OCI-LY3 (cell line): ENCODE results near the gene DOCK7.

ENCODE experiments used
- H2AFZ ChIP-seq: fragments of 200-600, 300-600 bp; shearing (Covaris generic); 2 replicates; pipeline ENCODE4 v1.6.0; 2014; ENCODE audit warnings: antibody characterized with exemption, low read depth, low read length
- H3K27ac ChIP-seq: fragments of 200-600, 300-600 bp; sonication (generic); 2 replicates; pipeline ENCODE4 v1.5.1; 2014; ENCODE audit warnings: mild to moderate bottlenecking, low read length, moderate library complexity, mixed read lengths
- H3K27me3 ChIP-seq: fragments of 200-600, 300-600 bp; sonication (generic); 2 replicates; pipeline ENCODE4 v1.6.1; 2014; ENCODE audit warnings: low read depth, low read length, mixed read lengths
- H3K36me3 ChIP-seq: fragments of 200-600, 300-600 bp; sonication (generic); replicated peaks from 2 replicates; pipeline ENCODE3; 2014; ENCODE audit warnings: low read depth, low read length, mixed read lengths
- H3K4me1 ChIP-seq: fragments of 300-600, 200-600 bp; sonication (generic); 2 replicates; pipeline ENCODE4 v1.6.1; 2014; ENCODE audit warnings: low read length, mixed read lengths
- H3K4me2 ChIP-seq: fragments of 200-600, 300-600 bp; sonication (generic); 2 replicates; pipeline ENCODE4 v1.6.1; 2014; ENCODE audit warnings: low read length, mixed read lengths
- H3K4me3 ChIP-seq: fragments of 300-600, 200-600 bp; sonication (generic); 2 replicates; pipeline ENCODE4 v1.5.1; 2014; ENCODE audit warnings: antibody characterized with exemption, mild to moderate bottlenecking, low read length, moderate library complexity
- H3K79me2 ChIP-seq: fragments of 300-600, 200-600 bp; shearing (Covaris generic); 2 replicates; pipeline ENCODE4 v1.6.1; 2014; ENCODE audit warnings: mild to moderate bottlenecking, low read length, mixed read lengths
- H3K9ac ChIP-seq: fragments of 300-600, 200-600 bp; shearing (Covaris generic); 2 replicates; pipeline ENCODE4 v1.6.0; 2014; ENCODE audit warnings: mild to moderate bottlenecking, low read length, moderate library complexity
- H3K9me3 ChIP-seq: fragments of 200-600, 300-600 bp; shearing (Covaris generic); 2 replicates; pipeline ENCODE4 v1.6.1; 2014; ENCODE audit warnings: low read length, mixed read lengths; ENCODE audit not compliant: insufficient read depth
- H4K20me1 ChIP-seq: fragments of 200-600, 300-600 bp; sonication (generic); 2 replicates; pipeline ENCODE4 v1.6.1; 2016; ENCODE audit warnings: low read length, mixed read lengths; ENCODE audit not compliant: insufficient read depth
- CTCF ChIP-seq: fragments of 200-600, 300-600 bp; sonication (generic); IDR thresholded peaks from 2 replicates; pipeline ENCODE4 v1.5.1; 2014; ENCODE audit warnings: antibody characterized with exemption, low read length, low read depth
- EZH2phosphoT487 ChIP-seq: fragments of 200-600 bp; shearing (Covaris generic); IDR thresholded peaks from 2 replicates; pipeline ENCODE4 v1.6.1; 2018; ENCODE audit warnings: antibody characterized with exemption, mixed run types, low read depth

The DOCK7 gene

DNA sequence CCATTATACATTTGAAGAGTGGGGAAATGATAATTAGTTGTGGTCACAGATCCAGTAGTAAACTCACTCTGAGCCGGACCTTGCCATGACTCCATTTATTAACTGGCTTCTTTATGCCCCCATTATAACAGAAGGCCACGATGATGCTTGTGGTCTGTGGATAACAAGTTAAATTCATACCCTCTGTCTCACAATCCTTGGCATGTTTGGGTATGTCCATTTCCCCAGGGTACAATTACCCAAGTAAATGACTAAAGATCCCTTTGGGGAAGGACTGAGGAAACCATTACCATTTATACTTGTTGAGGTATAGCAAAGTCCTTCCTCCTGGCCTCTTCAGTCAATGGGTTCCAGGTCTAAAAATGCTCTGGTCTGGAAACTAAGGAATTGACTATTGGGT is 258.6 kb downstream of the DOCK7 start:
- no peaks in the 10 kb centered on the region for H3K9me3 ChIP-seq
- H3K4me1 ChIP-seq = peaks cover 3% of the 10 kb centered on the region; the same call in 1 of the 2 replicates
- no peak overlapping the region for H2AFZ ChIP-seq
- no peak overlapping the region for H3K4me2 ChIP-seq
- H3K27ac ChIP-seq = no peak overlapping the region
- no peaks in the 10 kb centered on the region for H3K27me3 ChIP-seq
- no peak overlapping the region for H3K9ac ChIP-seq
- no peaks in the 10 kb centered on the region for H3K79me2 ChIP-seq
- no peak overlapping the region for H3K4me3 ChIP-seq
- H4K20me1 ChIP-seq = no peaks in the 10 kb centered on the region
- no peaks in the 10 kb centered on the region for H3K36me3 ChIP-seq
- no peak for TF ChIP-seq CTCF
- no peak for TF ChIP-seq EZH2phosphoT487

GRCh38 chr1:62428351-62428750 is 259.8 kb downstream of the DOCK7 start:
- Histone ChIP-seq H3K4me3 (no peak overlapping the region), H3K36me3 (no peaks in the 10 kb centered on the region), H3K79me2 (no peaks in the 10 kb centered on the region), H2AFZ (no peak overlapping the region), H3K9me3 (no peaks in the 10 kb centered on the region), H4K20me1 (no peaks in the 10 kb centered on the region), H3K27me3 (no peaks in the 10 kb centered on the region), H3K4me2 (no peak overlapping the region), H3K9ac (no peak overlapping the region), H3K4me1 (peaks cover 3% of the 10 kb centered on the region; the same call in 1 of the 2 replicates), H3K27ac (no peak overlapping the region)
- TF ChIP-seq EZH2phosphoT487 (no peak), CTCF (no peak)

DNA sequence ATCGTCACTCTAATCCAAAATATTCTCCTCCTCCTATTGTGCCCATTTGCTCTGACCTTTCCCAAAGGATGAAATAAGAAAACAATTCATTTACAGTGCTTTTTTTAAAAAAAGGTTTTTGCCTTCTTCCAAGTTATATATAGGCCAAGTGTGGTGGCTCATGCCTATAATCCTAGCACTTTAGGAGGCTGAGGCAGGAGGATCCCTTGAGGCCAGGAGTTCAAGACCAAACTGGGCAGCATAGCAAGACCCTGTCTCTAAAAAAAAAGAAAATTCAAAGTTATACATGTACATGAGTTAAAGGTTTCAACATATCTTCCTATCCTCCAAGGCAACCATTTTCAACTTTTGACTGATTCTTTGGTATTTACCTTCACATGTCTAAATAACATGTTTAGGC is 261.4 kb downstream of the DOCK7 start:
- H3K4me1 ChIP-seq = peaks cover 3% of the 10 kb centered on the region; the same call in 1 of the 2 replicates
- H3K4me2 ChIP-seq = no peak overlapping the region

DNA sequence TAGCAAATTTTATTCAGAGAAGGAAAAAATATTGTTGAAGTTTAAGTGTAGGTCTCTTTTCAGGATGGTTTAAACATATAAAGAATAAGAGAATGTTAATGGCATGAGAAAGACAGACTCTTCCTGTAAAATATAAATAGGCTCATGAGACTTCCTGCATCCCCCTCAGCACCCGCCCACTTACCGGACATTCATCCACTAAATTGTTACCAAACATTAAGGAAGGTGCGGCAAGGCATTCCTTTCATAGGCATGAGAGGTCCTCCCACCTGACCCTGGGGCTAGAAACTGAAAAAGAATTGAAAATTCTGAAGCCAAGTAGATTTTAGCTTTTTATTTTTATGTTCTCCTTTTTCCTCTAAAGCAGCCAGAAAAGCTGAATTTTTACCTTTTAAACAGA is 261.9 kb downstream of the DOCK7 start:
- no peak overlapping the region for H3K4me3 ChIP-seq
- no peak overlapping the region for H2AFZ ChIP-seq
- no peaks in the 10 kb centered on the region for H3K27me3 ChIP-seq
- TF ChIP-seq CTCF = no peak
- TF ChIP-seq EZH2phosphoT487 = no peak
- no peaks in the 10 kb centered on the region for H4K20me1 ChIP-seq
- no peak overlapping the region for H3K9ac ChIP-seq
- no peaks in the 10 kb centered on the region for H3K9me3 ChIP-seq
- no peaks in the 10 kb centered on the region for H3K79me2 ChIP-seq
- H3K4me1 ChIP-seq = peaks cover 3% of the 10 kb centered on the region; the same call in 1 of the 2 replicates
- H3K4me2 ChIP-seq = no peak overlapping the region
- no peaks in the 10 kb centered on the region for H3K36me3 ChIP-seq
- H3K27ac ChIP-seq = no peak overlapping the region

More for the DNA sequence above, 261.4 kb downstream of the DOCK7 start:
- H3K27ac ChIP-seq = no peak overlapping the region
- no peaks in the 10 kb centered on the region for H4K20me1 ChIP-seq
- TF ChIP-seq CTCF (no peak), EZH2phosphoT487 (no peak)
- no peak overlapping the region for H3K4me3 ChIP-seq
- no peaks in the 10 kb centered on the region for H3K36me3 ChIP-seq
- no peaks in the 10 kb centered on the region for H3K9me3 ChIP-seq
- no peak overlapping the region for H2AFZ ChIP-seq
- no peak overlapping the region for H3K9ac ChIP-seq
- no peaks in the 10 kb centered on the region for H3K27me3 ChIP-seq
- no peaks in the 10 kb centered on the region for H3K79me2 ChIP-seq
